ENCODE measurements around the gene AP2A2.

- TF ChIP-seq CTCF (IDR thresholded peaks at IDR 0.05) (no peak), POLR2A (IDR thresholded peaks at IDR 0.05) (no peak)
These were observed 3.1 kb downstream of the AP2A2 start for GRCh38 chr11:928786-929185.

All from lower leg skin (tissue), 3 donors.